ENCODE data around the gene HOXC11. TPM values are rescaled to one million over a fixed set of nuclear protein-coding genes. Genes with fewer than 3 reads are reported as not detected.

Gene HOXC11
- total and polyA plus RNA-seq, 10 of the 15 experiments (the other 5 are each of a cell fraction or from before 2014, with no cell fraction given), result not detected

DNA sequence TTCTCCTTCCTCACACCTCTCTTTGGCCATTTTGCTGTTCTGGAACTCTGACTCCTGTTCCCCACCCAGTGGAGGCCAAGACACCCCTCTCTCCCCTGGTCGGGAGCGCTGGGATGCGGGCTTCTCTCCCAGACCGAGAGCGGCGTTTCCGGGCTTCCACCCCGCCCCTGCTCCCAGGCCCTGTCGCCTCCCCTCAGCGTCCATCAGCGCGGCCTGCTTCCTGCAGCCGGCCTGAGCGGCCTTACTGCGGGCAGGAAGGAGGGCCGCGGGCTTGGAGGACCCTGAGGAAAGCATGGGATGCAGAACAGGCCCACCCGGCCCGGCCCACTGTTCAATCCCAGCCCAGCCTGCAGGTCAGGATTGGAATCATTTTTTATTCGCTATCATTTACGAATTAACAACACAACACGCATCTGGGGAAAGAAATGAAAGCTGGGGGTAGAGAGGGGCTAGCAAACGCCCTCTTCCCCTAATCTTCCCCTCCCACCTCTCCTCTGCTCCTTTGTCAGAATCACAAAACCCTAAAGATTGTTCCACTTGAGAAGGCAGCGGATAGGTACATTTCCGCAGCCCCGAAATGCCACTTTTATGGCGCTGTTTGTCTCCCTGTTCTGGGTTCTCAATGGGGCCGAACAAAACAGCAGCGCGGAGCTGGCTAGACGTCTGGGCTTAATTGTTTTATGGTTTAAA lies 32.1 kb downstream of the HOXC11 start:
- Histone ChIP-seq H3K4me1 (ENCODE audit: control insufficient read depth, insufficient read depth, low read length) (peaks cover 6% of the 10 kb centered on the region), H3K9ac (ENCODE audit: control insufficient read depth, insufficient read depth, low read length) (no peak overlapping the region), H2AFZ (ENCODE audit: control insufficient read depth, low read depth, low read length) (no peak overlapping the region), H3K27me3 (replicated peaks in 1 of 2; ENCODE audit: control insufficient read depth in 2 of 2, insufficient read depth in 2 of 2, low read length in 1 of 2) (peaks cover 31 to 37% of the 10 kb centered on the region in 2 experiments), H3K27ac (ENCODE audit: control insufficient read depth, insufficient read depth) (no peak overlapping the region), H3K4me2 (ENCODE audit: control insufficient read depth, insufficient read depth) (no peak overlapping the region), H3K36me3 (ENCODE audit: control insufficient read depth in 2 of 2, insufficient read depth in 2 of 2, low read length in 1 of 2) (no peaks in the 10 kb centered on the region), H3K4me3 (no peak overlapping the region), H3K79me2 (ENCODE audit: control insufficient read depth, insufficient read depth, low read length) (no peaks in the 10 kb centered on the region), H4K20me1 (ENCODE audit: control insufficient read depth, insufficient read depth) (no peaks in the 10 kb centered on the region), H3K9me3 (replicated peaks; ENCODE audit: control insufficient read depth, insufficient read depth, low read length) (no peaks in the 10 kb centered on the region)
- ChIA-PET CTCF (interaction anchor here (0.9 to 6.1 kb wide), 13 partner anchors 12 to 202 kb away, joined by 3 to 105 read pairs (median 13); partner anchors contain the start of genes HOXC10, HOXC5 and SMUG1), RAD21 (ENCODE audit: unreplicated experiment) (interaction anchor here (0.5 to 4.5 kb wide), 10 partner anchors 13 to 210 kb away, joined by 3 to 38 read pairs (median 12); partner anchors contain the start of genes HOXC10, HOXC5, HOXC6 and SMUG1), POLR2A (interaction anchor here (0.6 to 2.4 kb wide), 3 partner anchors 12 to 284 kb away, joined by 3 to 9 read pairs (median 9); no protein-coding TSS in a partner anchor), SMC1A (ENCODE audit: uncharacterized antibody, unreplicated experiment) (interaction anchor here (0.9 to 3.4 kb wide), 9 partner anchors 18 to 203 kb away, joined by 4 to 37 read pairs (median 8); partner anchors contain the start of genes HOXC5 and SMUG1)
- DNase-seq (ENCODE audit: low read depth, low spot score) (no peak), FAIRE-seq (no peak), ATAC-seq (no peak)
- in situ Hi-C loops (cut with MboI), result no loop called here
- 32% methylated on average over 30 of the region's 31 CpGs for WGBS (ENCODE audit: insufficient coverage, insufficient replicate concordance, low lambda C conversion rate, missing lambda C conversion rate)
- no TSS peak for BruUV-seq (replicated peaks)
- intact Hi-C loops (cut with micrococcal nuclease; ENCODE audit: unreplicated experiment), result loop anchor here (10.0 kb wide), 1 partner anchor 370 kb away; no protein-coding TSS in a partner anchor
- TF ChIP-seq NFYB (IDR thresholded peaks at IDR 0.05; ENCODE audit: insufficient read depth, low read depth, low read length), result no peak
- TF ChIP-seq KAT2A (conservative IDR thresholded peaks at IDR 0.05; ENCODE audit: control insufficient read depth, low read depth, low read length), result no peak

DNA sequence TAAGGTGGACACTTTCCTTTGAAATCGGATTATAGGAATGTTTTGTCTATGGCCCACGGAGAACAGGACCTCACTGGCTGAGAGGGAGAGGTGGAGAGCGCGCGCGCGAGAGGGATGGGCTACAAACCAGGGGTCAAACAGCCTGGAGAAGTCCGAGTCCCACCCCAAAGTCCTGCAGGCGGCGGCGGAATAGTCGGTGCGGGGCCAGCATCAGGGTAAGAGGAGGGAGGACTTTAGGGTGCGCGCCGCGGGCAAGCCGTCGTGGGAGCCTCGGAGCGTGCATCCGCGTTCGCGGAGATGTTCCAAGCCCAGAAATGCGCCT lies 32.6 kb downstream of the HOXC11 start:
- in situ Hi-C loops (cut with MboI), result no loop called here
- Histone ChIP-seq H2AFZ (ENCODE audit: control insufficient read depth, low read depth, low read length) (no peak overlapping the region), H3K9ac (ENCODE audit: control insufficient read depth, insufficient read depth, low read length) (no peak overlapping the region), H3K27ac (ENCODE audit: control insufficient read depth, insufficient read depth) (no peak overlapping the region), H3K4me2 (ENCODE audit: control insufficient read depth, insufficient read depth) (no peak overlapping the region), H3K36me3 (ENCODE audit: control insufficient read depth in 2 of 2, insufficient read depth in 2 of 2, low read length in 1 of 2) (no peaks in the 10 kb centered on the region), H3K79me2 (ENCODE audit: control insufficient read depth, insufficient read depth, low read length) (no peaks in the 10 kb centered on the region), H4K20me1 (ENCODE audit: control insufficient read depth, insufficient read depth) (no peaks in the 10 kb centered on the region), H3K9me3 (replicated peaks; ENCODE audit: control insufficient read depth, insufficient read depth, low read length) (no peaks in the 10 kb centered on the region), H3K27me3 (replicated peaks in 1 of 2; ENCODE audit: control insufficient read depth in 2 of 2, insufficient read depth in 2 of 2, low read length in 1 of 2) (peaks cover 33 to 36% of the 10 kb centered on the region in 2 experiments), H3K4me3 (no peak overlapping the region), H3K4me1 (ENCODE audit: control insufficient read depth, insufficient read depth, low read length) (peaks cover 6% of the 10 kb centered on the region)
- FAIRE-seq (no peak), ATAC-seq (no peak), DNase-seq (ENCODE audit: low read depth, low spot score) (no peak)
- RAD21 ChIA-PET (ENCODE audit: unreplicated experiment), result interaction anchor here (0.6 to 4.5 kb wide), 17 partner anchors 12 to 211 kb away, joined by 3 to 38 read pairs (median 8); partner anchors contain the start of genes HOXC5, HOXC6 and SMUG1
- intact Hi-C loops (cut with micrococcal nuclease; ENCODE audit: unreplicated experiment), result loop anchor here (10.0 kb wide), 1 partner anchor 369 kb away; no protein-coding TSS in a partner anchor
- no TSS peak for BruUV-seq (replicated peaks)
- 6% methylated on average over 26 of the region's 26 CpGs for WGBS (ENCODE audit: insufficient coverage, insufficient replicate concordance, low lambda C conversion rate, missing lambda C conversion rate)
- POLR2A ChIA-PET, result interaction anchor here (1.6 to 2.4 kb wide), 2 partner anchors 12 to 19 kb away, joined by 3 to 9 read pairs; no protein-coding TSS in a partner anchor
- SMC1A ChIA-PET (ENCODE audit: uncharacterized antibody, unreplicated experiment), result interaction anchor here (0.6 to 3.4 kb wide), 13 partner anchors 12 to 211 kb away, joined by 3 to 37 read pairs (median 7); partner anchors contain the start of genes HOXC5 and SMUG1
- TF ChIP-seq WRNIP1 (IDR thresholded peaks at IDR 0.05; ENCODE audit: borderline replicate concordance, low read depth, low read length), result no peak
- TF ChIP-seq SUZ12 (IDR thresholded peaks at IDR 0.05; ENCODE audit: unreplicated experiment), result peak; percentile 43
- CTCF ChIA-PET, result interaction anchor here (0.6 to 6.1 kb wide), 21 partner anchors 10 to 386 kb away, joined by 3 to 105 read pairs (median 6); partner anchors contain the start of genes HOXC10, HOXC5, HOXC6 and SMUG1

Measured in GM12878 (cell line).